HepG2 (cell line): Measurements from ENCODE around the gene APLP1. TPM values are rescaled to one million over a fixed set of nuclear protein-coding genes. Genes with fewer than 3 reads are reported as not detected.

ENCODE experiments used
- ATAC-seq: fragments of 200-7000 bp; cut with Tn5 transposase; 3 replicates; pipeline ENCODE4 v1.9.1; 2020; ENCODE audit warnings: mild to moderate bottlenecking, moderate library complexity
- BruUV-seq: library from RNA; stranded (reverse); fragments of 400-500 nt; replicated peaks from 2 replicates; lab custom pipeline; 2021; lab: Mats Ljungman, UMichigan
- CTCF ChIA-PET: fragments of 300-600 bp; formaldehyde crosslinking; extraction: SDS; loops from one replicate; lab custom pipeline; 2021; ENCODE audit warnings: low total read pairs, inconsistent platforms, low intra/inter-chr PET ratio; lab: Yijun Ruan, JAX
- POLR2A ChIA-PET: fragments of 350-600 bp; sonication (Branson Sonifier 250); formaldehyde crosslinking; loops from one replicate; lab custom pipeline; 2020; ENCODE audit warnings: antibody characterized with exemption, inconsistent platforms; lab: Yijun Ruan, JAX
- DNase-seq: peaks from one replicate; pipeline ENCODE4 v3.0.0-alpha.2; 2015; ENCODE audit warnings: low spot score
- FAIRE-seq: peaks from 3 replicates; lab custom pipeline; 2011; peaks lifted over from hg19 to GRCh38; lab: Jason Lieb, UNC
- H2AFZ ChIP-seq: one replicate; pipeline ENCODE4 v1.6.1; 2011; ENCODE audit warnings: low read length, inconsistent platforms
- H3K27ac ChIP-seq: fragments of 300-600 bp; 3 replicates; pipeline ENCODE4 v1.8.0; 2011; ENCODE audit warnings: mixed run types, mild to moderate bottlenecking, mixed read lengths, low read length, inconsistent platforms; ENCODE audit not compliant: insufficient read depth; ENCODE audit errors: extremely low read length
- H3K27me3 ChIP-seq, 2 experiments: fragments of 200-600 bp in 1 of 2; 2 replicates in 1 of 2; 3 replicates in 1 of 2; pipeline versions ENCODE4 v1.6.0 to v1.8.0; 2011; ENCODE audit warnings: low read length in 2 of 2, mild to moderate bottlenecking in 2 of 2, moderate library complexity in 2 of 2, inconsistent platforms in 1 of 2; ENCODE audit not compliant: insufficient read depth in 2 of 2, control insufficient read depth in 1 of 2
- H3K36me3 ChIP-seq, 2 experiments: fragments of 200-600 bp in 1 of 2; replicated peaks in 1 of 2; 2 replicates in 1 of 2; 3 replicates in 1 of 2; pipeline versions ENCODE4 v1.5.1 to v1.8.0; 2011; ENCODE audit warnings: low read length in 2 of 2, inconsistent platforms in 1 of 2; ENCODE audit not compliant: insufficient read depth in 2 of 2, control insufficient read depth in 1 of 2
- H3K4me1 ChIP-seq: 2 replicates; pipeline ENCODE4 v1.5.1; 2012; ENCODE audit warnings: low read length, inconsistent platforms; ENCODE audit not compliant: insufficient read depth
- H3K4me2 ChIP-seq: 2 replicates; pipeline ENCODE4 v1.6.0; 2011; ENCODE audit warnings: low read depth, low read length, inconsistent platforms
- H3K4me3 ChIP-seq, 3 experiments: fragments of 200-600 bp in 1 of 3; sonication (generic), shearing (Covaris generic) in 1 of 3; replicated peaks in 1 of 3; 2 replicates each; pipeline ENCODE4 v1.5.1; 2011 to 2016; ENCODE audit warnings: low read length in 3 of 3, inconsistent platforms in 2 of 3, low read depth in 2 of 3, mild to moderate bottlenecking in 2 of 3, control low read depth in 1 of 3, mixed read lengths in 1 of 3; ENCODE audit not compliant: insufficient read depth in 1 of 3
- H3K79me2 ChIP-seq: one replicate; pipeline ENCODE4 v1.6.1; 2011; ENCODE audit warnings: low read length, inconsistent platforms; ENCODE audit not compliant: insufficient read depth
- H3K9ac ChIP-seq: 2 replicates; pipeline ENCODE4 v1.6.0; 2011; ENCODE audit warnings: mild to moderate bottlenecking, low read depth, low read length, inconsistent platforms; ENCODE audit not compliant: insufficient read depth
- H3K9me3 ChIP-seq: 2 replicates; pipeline ENCODE4 v1.5.1; 2012; ENCODE audit warnings: mild to moderate bottlenecking, low read length
- H4K20me1 ChIP-seq: 2 replicates; pipeline ENCODE4 v1.6.0; 2011; ENCODE audit warnings: inconsistent platforms, mild to moderate bottlenecking, low read length, moderate library complexity; ENCODE audit not compliant: insufficient read depth
- ASH2L ChIP-seq: fragments of 300-600, 200-600 bp; sonication (generic); IDR thresholded peaks from 2 replicates; pipeline ENCODE4 v1.7.0; 2017; ENCODE audit warnings: low read depth, mild to moderate bottlenecking, moderate library complexity, mixed read lengths, low read length; ENCODE audit not compliant: insufficient read length
- DNMT3B ChIP-seq: conservative IDR thresholded peaks from 2 replicates; pipeline ENCODE4 v1.6.1; 2016; ENCODE audit warnings: missing biosample characterization, control low read depth
- HDAC1 ChIP-seq: sonication (generic); formaldehyde crosslinking; IDR thresholded peaks from 2 replicates; pipeline ENCODE4 v1.5.1; 2020; ENCODE audit warnings: mild to moderate bottlenecking, missing genetic modification reagents
- KLF12 ChIP-seq: sonication (generic); formaldehyde crosslinking; IDR thresholded peaks from 2 replicates; pipeline ENCODE4 v1.4.0; 2020; ENCODE audit warnings: missing genetic modification reagents, borderline replicate concordance
- NR2C2 ChIP-seq: sonication (generic); formaldehyde crosslinking; IDR thresholded peaks from 2 replicates; pipeline ENCODE4 v1.4.0; 2020; ENCODE audit warnings: missing genetic modification reagents, mild to moderate bottlenecking, moderate library complexity, borderline replicate concordance
- PHF5A ChIP-seq: IDR thresholded peaks from one replicate; pipeline ENCODE4 v1.6.1; 2018; ENCODE audit warnings: low read depth, missing genetic modification reagents; ENCODE audit not compliant: unreplicated experiment
- SMARCE1 ChIP-seq: fragments of 450-650 bp; IDR thresholded peaks from 2 replicates; pipeline ENCODE4 v1.6.1; 2017; ENCODE audit warnings: borderline replicate concordance
- YEATS2 ChIP-seq: sonication (generic); formaldehyde crosslinking; IDR thresholded peaks from 2 replicates; pipeline ENCODE4 v1.4.0; 2020; ENCODE audit warnings: missing genetic modification reagents, borderline replicate concordance
- ZBTB49 ChIP-seq: sonication (generic); formaldehyde crosslinking; IDR thresholded peaks from 2 replicates; pipeline ENCODE4 v1.4.0; 2020; ENCODE audit warnings: missing genetic modification reagents, borderline replicate concordance
- ZNF513 ChIP-seq: sonication (generic); formaldehyde crosslinking; conservative IDR thresholded peaks from 2 replicates; pipeline ENCODE4 v1.5.0; 2020; ENCODE audit warnings: missing genetic modification reagents
- ZNF781 ChIP-seq: sonication (generic); formaldehyde crosslinking; IDR thresholded peaks from 2 replicates; pipeline ENCODE4 v1.5.1; 2020; ENCODE audit warnings: borderline replicate concordance, mild to moderate bottlenecking, missing genetic modification reagents; ENCODE audit errors: not compliant biosample characterization
- WGBS: methylation state at CpG from one replicate; pipeline ENCODE4 v1.1.6; 2017; ENCODE audit warnings: low lambda C conversion rate; 5-methylcytosine and 5-hydroxymethylcytosine counted together
- in situ Hi-C: cut with HindIII; loops from 2 replicates; pipeline ENCODE4 v1.10.0; 2017; ENCODE audit warnings: low pct_unique_long_range_greater_than_20kb; ENCODE audit not compliant: extremely low pct_ligation_motif_present
- intact Hi-C: fragments of 100-400 bp; cut with micrococcal nuclease; formaldehyde crosslinking; loops from one replicate; pipeline ENCODE4 v1.10.0; 2022; ENCODE audit not compliant: unreplicated experiment
- polyA plus RNA-seq, 8 experiments: library from polyadenylated mRNA; depleted of rRNA in 3 of 8; stranded (reverse) in 7 of 8; unstranded in 1 of 8; fragments of >200 nt; fragmentation: Illumina TruSeq in 4 of 8; extraction: Trizol in 4 of 8; gene quantifications; 2 replicates each; pipeline versions ENCODE4 v1.2.1 to v1.2.3, GENCODE V29; 2011 to 2016; ENCODE audit warnings: low read depth in 4 of 8, missing spikeins in 1 of 8, mixed read lengths in 1 of 8; ENCODE audit not compliant: insufficient read depth in 1 of 8
- total RNA-seq, 5 experiments: library from RNA; depleted of rRNA; stranded (reverse); fragments of >200 nt; fragmentation: Illumina TruSeq; extraction: Trizol; gene quantifications; 2 replicates each; pipeline ENCODE4 v1.2.3, GENCODE V29; 2016; ENCODE audit warnings: low read depth in 1 of 5
- TF ChIP-seq, protein P1 (sequence below): IDR thresholded peaks from 2 replicates; pipeline ENCODE4 v1.6.1; 2012; ENCODE audit warnings: low read length, improper control_type of control experiment
- TF ChIP-seq, protein P2 (sequence below): sonication (generic); formaldehyde crosslinking; IDR thresholded peaks from 2 replicates; pipeline ENCODE4 v1.8.1; 2023; ENCODE audit warnings: mild to moderate bottlenecking, missing genetic modification reagents
- TF ChIP-seq, protein P3 (sequence below): sonication (generic); formaldehyde crosslinking; IDR thresholded peaks from 2 replicates; pipeline ENCODE4 v1.4.0; 2020; ENCODE audit warnings: missing genetic modification reagents

Gene APLP1
- total and polyA plus RNA-seq, 2 of the 13 experiments (the other 11 are each of a cell fraction or from before 2014, with no cell fraction given) = 2.0 to 2.9 TPM

DNA sequence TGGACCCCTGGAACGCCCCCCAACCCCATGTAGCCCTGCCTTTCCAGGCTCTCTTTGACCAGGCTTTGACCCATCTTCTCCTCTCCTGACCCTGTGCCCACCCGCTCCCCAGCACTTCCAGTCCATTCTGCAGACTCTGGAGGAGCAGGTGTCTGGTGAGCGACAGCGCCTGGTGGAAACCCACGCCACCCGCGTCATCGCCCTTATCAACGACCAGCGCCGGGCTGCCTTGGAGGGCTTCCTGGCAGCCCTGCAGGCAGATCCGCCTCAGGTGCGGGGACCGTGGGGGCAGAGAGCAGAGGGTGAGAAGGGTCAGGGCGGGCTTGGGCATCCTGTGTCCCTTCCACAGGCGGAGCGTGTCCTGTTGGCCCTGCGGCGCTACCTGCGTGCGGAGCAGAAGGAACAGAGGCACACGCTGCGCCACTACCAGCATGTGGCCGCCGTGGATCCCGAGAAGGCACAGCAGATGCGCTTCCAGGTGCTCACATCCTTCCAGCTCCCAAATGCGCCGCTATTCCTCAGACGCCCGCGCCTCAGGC is 6.1 kb downstream of the APLP1 start:
- no peak overlapping the region for H3K4me2 ChIP-seq
- no TSS peak for BruUV-seq
- POLR2A ChIA-PET = no interaction called here
- H3K36me3 ChIP-seq = no peaks in the 10 kb centered on the region
- DNase-seq = no peak
- no peak overlapping the region for H2AFZ ChIP-seq
- no peaks in the 10 kb centered on the region; a peak in 2 of 5 replicates for H3K27me3 ChIP-seq
- 78% methylated on average over 25 of the region's 32 CpGs for WGBS
- H3K9ac ChIP-seq = no peak overlapping the region
- H4K20me1 ChIP-seq = no peaks in the 10 kb centered on the region
- H3K9me3 ChIP-seq = no peaks in the 10 kb centered on the region
- no peak overlapping the region for H3K4me3 ChIP-seq
- in situ Hi-C loops = no loop called here
- FAIRE-seq = no peak
- peaks cover 6% of the 10 kb centered on the region for H3K4me1 ChIP-seq
- CTCF ChIA-PET = no interaction called here
- intact Hi-C loops = no loop called here
- no peaks in the 10 kb centered on the region for H3K79me2 ChIP-seq
- H3K27ac ChIP-seq = no peak overlapping the region
- no peak for ATAC-seq
- TF ChIP-seq DNMT3B (CRISPR knock-in tag) = no peak
- no peak for TF ChIP-seq SMARCE1
- TF ChIP-seq, protein P1, sequence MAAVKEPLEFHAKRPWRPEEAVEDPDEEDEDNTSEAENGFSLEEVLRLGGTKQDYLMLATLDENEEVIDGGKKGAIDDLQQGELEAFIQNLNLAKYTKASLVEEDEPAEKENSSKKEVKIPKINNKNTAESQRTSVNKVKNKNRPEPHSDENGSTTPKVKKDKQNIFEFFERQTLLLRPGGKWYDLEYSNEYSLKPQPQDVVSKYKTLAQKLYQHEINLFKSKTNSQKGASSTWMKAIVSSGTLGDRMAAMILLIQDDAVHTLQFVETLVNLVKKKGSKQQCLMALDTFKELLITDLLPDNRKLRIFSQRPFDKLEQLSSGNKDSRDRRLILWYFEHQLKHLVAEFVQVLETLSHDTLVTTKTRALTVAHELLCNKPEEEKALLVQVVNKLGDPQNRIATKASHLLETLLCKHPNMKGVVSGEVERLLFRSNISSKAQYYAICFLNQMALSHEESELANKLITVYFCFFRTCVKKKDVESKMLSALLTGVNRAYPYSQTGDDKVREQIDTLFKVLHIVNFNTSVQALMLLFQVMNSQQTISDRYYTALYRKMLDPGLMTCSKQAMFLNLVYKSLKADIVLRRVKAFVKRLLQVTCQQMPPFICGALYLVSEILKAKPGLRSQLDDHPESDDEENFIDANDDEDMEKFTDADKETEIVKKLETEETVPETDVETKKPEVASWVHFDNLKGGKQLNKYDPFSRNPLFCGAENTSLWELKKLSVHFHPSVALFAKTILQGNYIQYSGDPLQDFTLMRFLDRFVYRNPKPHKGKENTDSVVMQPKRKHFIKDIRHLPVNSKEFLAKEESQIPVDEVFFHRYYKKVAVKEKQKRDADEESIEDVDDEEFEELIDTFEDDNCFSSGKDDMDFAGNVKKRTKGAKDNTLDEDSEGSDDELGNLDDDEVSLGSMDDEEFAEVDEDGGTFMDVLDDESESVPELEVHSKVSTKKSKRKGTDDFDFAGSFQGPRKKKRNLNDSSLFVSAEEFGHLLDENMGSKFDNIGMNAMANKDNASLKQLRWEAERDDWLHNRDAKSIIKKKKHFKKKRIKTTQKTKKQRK = no peak
- TF ChIP-seq ZBTB49 = no peak
- TF ChIP-seq ASH2L = no peak
- TF ChIP-seq, protein P2, sequence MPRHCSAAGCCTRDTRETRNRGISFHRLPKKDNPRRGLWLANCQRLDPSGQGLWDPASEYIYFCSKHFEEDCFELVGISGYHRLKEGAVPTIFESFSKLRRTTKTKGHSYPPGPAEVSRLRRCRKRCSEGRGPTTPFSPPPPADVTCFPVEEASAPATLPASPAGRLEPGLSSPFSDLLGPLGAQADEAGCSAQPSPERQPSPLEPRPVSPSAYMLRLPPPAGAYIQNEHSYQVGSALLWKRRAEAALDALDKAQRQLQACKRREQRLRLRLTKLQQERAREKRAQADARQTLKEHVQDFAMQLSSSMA (CRISPR knock-in tag) = no peak
- no peak for TF ChIP-seq NR2C2 (CRISPR knock-in tag)
- no peak for TF ChIP-seq ZNF781
- TF ChIP-seq, protein P3, sequence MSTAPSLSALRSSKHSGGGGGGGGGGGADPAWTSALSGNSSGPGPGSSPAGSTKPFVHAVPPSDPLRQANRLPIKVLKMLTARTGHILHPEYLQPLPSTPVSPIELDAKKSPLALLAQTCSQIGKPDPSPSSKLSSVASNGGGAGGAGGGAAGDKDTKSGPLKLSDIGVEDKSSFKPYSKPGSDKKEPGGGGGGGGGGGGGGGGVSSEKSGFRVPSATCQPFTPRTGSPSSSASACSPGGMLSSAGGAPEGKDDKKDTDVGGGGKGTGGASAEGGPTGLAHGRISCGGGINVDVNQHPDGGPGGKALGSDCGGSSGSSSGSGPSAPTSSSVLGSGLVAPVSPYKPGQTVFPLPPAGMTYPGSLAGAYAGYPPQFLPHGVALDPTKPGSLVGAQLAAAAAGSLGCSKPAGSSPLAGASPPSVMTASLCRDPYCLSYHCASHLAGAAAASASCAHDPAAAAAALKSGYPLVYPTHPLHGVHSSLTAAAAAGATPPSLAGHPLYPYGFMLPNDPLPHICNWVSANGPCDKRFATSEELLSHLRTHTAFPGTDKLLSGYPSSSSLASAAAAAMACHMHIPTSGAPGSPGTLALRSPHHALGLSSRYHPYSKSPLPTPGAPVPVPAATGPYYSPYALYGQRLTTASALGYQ (CRISPR knock-in tag) = no peak
- no peak for TF ChIP-seq PHF5A (CRISPR knock-in tag)
- no peak for TF ChIP-seq HDAC1 (CRISPR knock-in tag)
- no peak for TF ChIP-seq YEATS2
- TF ChIP-seq ZNF513 (CRISPR knock-in tag) = no peak
- TF ChIP-seq KLF12 = no peak
